Vagina (tissue), 2 donors: Measurements from ENCODE around the gene HSPB6.

Experiments used
- CTCF ChIP-seq, 3 experiments: fragments of 450-650 bp in 2 of 3; fragments of 200-600 bp in 1 of 3; sonication (generic) in 1 of 3; IDR thresholded peaks; one replicate each; pipeline ENCODE4 v1.5.1; 2017 to 2019; ENCODE audit warnings: antibody characterized with exemption in 3 of 3, mild to moderate bottlenecking in 2 of 3, moderate library complexity in 2 of 3
- POLR2AphosphoS5 ChIP-seq, 2 donors: sonication (generic); formaldehyde crosslinking; IDR thresholded peaks; one replicate each; pipeline ENCODE4 v1.9.0; 2017; ENCODE audit warnings: antibody characterized with exemption in 2 of 2, mild to moderate bottlenecking in 2 of 2, low read depth in 1 of 2; ENCODE audit not compliant: insufficient read depth in 1 of 2

GRCh38 chr19:35731353-35731752 lies 25.5 kb downstream of the HSPB6 start:
- TF ChIP-seq CTCF (IDR thresholded peaks at IDR 0.05) (no peak), POLR2AphosphoS5 (IDR thresholded peaks at IDR 0.05; ENCODE audit: insufficient read depth in 1 of 2, low read depth in 1 of 2) (no peak)
